Kidney epithelial cell (primary cell): ENCODE results near the gene IFIT1B. TPM values are rescaled to one million over a fixed set of nuclear protein-coding genes. Genes with fewer than 3 reads are reported as not detected.

Source experiments
- DNase-seq: peaks from one replicate; pipeline ENCODE4 v3.0.0-alpha.2; 2010; ENCODE audit warnings: low read depth
- H3K27me3 ChIP-seq: 2 replicates; pipeline ENCODE4 v1.6.0; 2011; ENCODE audit warnings: low read length; ENCODE audit not compliant: control insufficient read depth, insufficient read depth
- H3K36me3 ChIP-seq: 2 replicates; pipeline ENCODE4 v1.5.1; 2011; ENCODE audit warnings: low read length; ENCODE audit not compliant: control insufficient read depth, insufficient read depth
- H3K4me3 ChIP-seq: 2 replicates; pipeline ENCODE4 v1.5.1; 2011; ENCODE audit warnings: low read depth, mild to moderate bottlenecking, control low read depth, low read length
- CTCF ChIP-seq: IDR thresholded peaks from 2 replicates; pipeline ENCODE4 v1.5.1; 2011; ENCODE audit warnings: mild to moderate bottlenecking, moderate library complexity, low read length, control low read depth, inconsistent platforms; ENCODE audit not compliant: insufficient read depth, poor library complexity, severe bottlenecking
- total RNA-seq: library from RNA; depleted of rRNA; stranded (reverse); fragments of >200 nt; gene quantifications from 2 replicates; pipeline ENCODE4 v1.2.3, GENCODE V29; 2015

The IFIT1B gene
- total RNA-seq, 1 donor from 2014 or later: not detected

DNA sequence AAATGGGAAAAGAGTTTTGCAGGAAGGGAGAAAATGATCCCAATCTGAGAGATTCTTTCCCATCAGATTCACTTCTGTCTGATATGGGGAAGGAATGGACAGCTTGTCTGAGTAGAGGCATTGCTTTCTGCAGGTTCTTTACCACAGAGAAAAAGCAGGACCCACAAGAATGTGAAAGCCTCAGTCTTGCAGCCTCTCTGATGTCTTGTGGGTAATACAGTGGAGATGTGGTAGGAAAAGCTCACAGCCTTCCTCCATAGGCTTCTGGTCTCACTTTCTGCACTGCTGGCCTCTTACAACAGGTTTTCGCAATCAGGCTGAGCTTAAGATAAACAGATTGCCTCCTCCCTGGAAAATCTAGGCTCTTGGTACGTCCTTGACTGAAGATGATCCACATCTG lies 15.1 kb downstream of the IFIT1B start:
- TF ChIP-seq CTCF: no peak
- no peaks in the 10 kb centered on the region for H3K36me3 ChIP-seq
- no peaks in the 10 kb centered on the region for H3K27me3 ChIP-seq
- H3K4me3 ChIP-seq: peak overlapping the region; percentile 51
- peak; percentile 67 for DNase-seq

GRCh38 chr10:89393898-89394297 lies 16.0 kb downstream of the IFIT1B start:
- no peak for DNase-seq
- no peaks in the 10 kb centered on the region for H3K36me3 ChIP-seq
- H3K4me3 ChIP-seq: no peak overlapping the region
- no peaks in the 10 kb centered on the region for H3K27me3 ChIP-seq
- no peak for TF ChIP-seq CTCF

GRCh38 chr10:89395141-89395540 lies 17.3 kb downstream of the IFIT1B start:
- TF ChIP-seq CTCF: no peak
- DNase-seq: no peak
- H3K27me3 ChIP-seq: no peaks in the 10 kb centered on the region
- no peak overlapping the region for H3K4me3 ChIP-seq
- H3K36me3 ChIP-seq: no peaks in the 10 kb centered on the region

DNA sequence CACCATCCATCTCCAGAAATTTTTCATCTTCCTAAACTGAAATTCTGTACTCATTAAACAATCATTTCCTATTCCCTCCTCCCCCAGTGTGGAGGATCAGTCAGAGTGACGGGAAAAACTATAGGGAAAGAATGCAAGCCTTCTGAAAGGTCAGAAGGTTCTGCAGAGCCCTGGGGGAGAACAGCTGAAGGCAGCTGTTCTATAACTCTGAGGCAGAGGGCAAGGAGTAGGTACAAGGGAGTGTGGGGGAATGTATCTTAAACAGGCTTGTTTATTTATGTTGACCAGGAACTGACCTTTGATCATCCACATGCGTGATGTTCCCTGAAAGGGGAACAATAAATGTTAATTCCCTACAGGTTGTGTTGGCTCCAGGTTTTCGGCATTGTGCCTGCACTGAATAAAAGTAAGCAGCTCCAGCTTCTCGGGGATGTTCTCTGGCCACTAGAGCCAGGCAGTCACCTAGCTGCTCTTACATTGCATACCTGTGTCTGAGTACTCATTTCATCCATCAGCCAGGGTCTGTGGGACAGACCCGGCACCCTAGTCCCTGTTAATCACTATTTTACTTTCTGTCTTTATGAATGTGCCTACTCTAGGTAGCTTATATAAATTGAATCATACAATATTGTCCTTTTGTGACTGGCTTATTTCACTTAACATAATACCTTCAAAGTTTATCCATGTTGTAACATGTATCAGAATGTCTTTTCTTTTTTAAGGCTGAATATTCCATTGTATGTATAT lies 20.3 kb downstream of the IFIT1B start:
- Histone ChIP-seq H3K27me3 (no peaks in the 10 kb centered on the region), H3K36me3 (no peaks in the 10 kb centered on the region), H3K4me3 (no peak overlapping the region)
- no peak for DNase-seq
- TF ChIP-seq CTCF: no peak

- TF ChIP-seq CTCF: no peak
- no peaks in the 10 kb centered on the region for H3K36me3 ChIP-seq
- H3K27me3 ChIP-seq: no peaks in the 10 kb centered on the region
- H3K4me3 ChIP-seq: no peak overlapping the region
- DNase-seq: no peak
These were observed 22.1 kb downstream of the IFIT1B start for GRCh38 chr10:89399956-89400355.

- Histone ChIP-seq H3K27me3 (no peaks in the 10 kb centered on the region), H3K36me3 (no peaks in the 10 kb centered on the region), H3K4me3 (no peak overlapping the region)
- TF ChIP-seq CTCF: no peak
- no peak for DNase-seq
These were observed 25.2 kb downstream of the IFIT1B start for GRCh38 chr10:89403043-89403442.
